ENCODE data around the gene SUSD4.

The SUSD4 gene

GRCh38 chr1:223363057-223363855 is 720 bp downstream of the SUSD4 start:
- DNase-seq: peak in 7 of 10 donors; percentile 40 to 91 (median 53)
- intact Hi-C loops (cut with DNase I): no loop called here

GRCh38 chr1:223358826-223359225 is 5.2 kb downstream of the SUSD4 start:
- no peak for DNase-seq
- intact Hi-C loops (cut with DNase I): loop anchor here (10.0 kb wide), 1 partner anchor 224 kb away; no protein-coding TSS in a partner anchor

- intact Hi-C loops (cut with DNase I): loop anchor here (10.0 kb wide), 1 partner anchor 221 kb away; no protein-coding TSS in a partner anchor
- DNase-seq: no peak
Measured at GRCh38 chr1:223355699-223356098, 8.3 kb downstream of the SUSD4 start.

- intact Hi-C loops (cut with DNase I): loop anchor here (10.0 kb wide), 1 partner anchor 219 kb away; no protein-coding TSS in a partner anchor
- DNase-seq: no peak
Measured at GRCh38 chr1:223353939-223354338, 10.0 kb downstream of the SUSD4 start.

GRCh38 chr1:223352944-223353343 is 11.0 kb downstream of the SUSD4 start:
- DNase-seq: no peak
- intact Hi-C loops (cut with DNase I): loop anchor here (10.0 kb wide), 1 partner anchor 218 kb away; no protein-coding TSS in a partner anchor

- no peak for DNase-seq
Measured at GRCh38 chr1:223350361-223350908, 13.5 kb downstream of the SUSD4 start.

GRCh38 chr1:223349241-223349640 is 14.7 kb downstream of the SUSD4 start:
- no peak for DNase-seq
- intact Hi-C loops (cut with DNase I): no loop called here

More at GRCh38 chr1:223350361-223350908, 13.5 kb downstream of the SUSD4 start:
- intact Hi-C loops (cut with DNase I): loop anchor here (10.0 kb wide), 1 partner anchor 216 kb away; no protein-coding TSS in a partner anchor

GRCh38 chr1:223348439-223348838 is 15.5 kb downstream of the SUSD4 start:
- intact Hi-C loops (cut with DNase I): no loop called here
- DNase-seq: no peak

- intact Hi-C loops (cut with DNase I): no loop called here
- DNase-seq: no peak
Measured at GRCh38 chr1:223347583-223347982, 16.4 kb downstream of the SUSD4 start.

GRCh38 chr1:223346311-223346710 is 17.7 kb downstream of the SUSD4 start:
- intact Hi-C loops (cut with DNase I): no loop called here
- DNase-seq: no peak

- intact Hi-C loops (cut with DNase I): no loop called here
- DNase-seq: no peak
Measured at GRCh38 chr1:223345720-223346119, 18.3 kb downstream of the SUSD4 start.

GRCh38 chr1:223344491-223344890 is 19.5 kb downstream of the SUSD4 start:
- intact Hi-C loops (cut with DNase I): no loop called here
- no peak for DNase-seq

- no peak for DNase-seq
- intact Hi-C loops (cut with DNase I): no loop called here
Measured at GRCh38 chr1:223343692-223344091, 20.3 kb downstream of the SUSD4 start.

GRCh38 chr1:223341121-223341520 is 22.9 kb downstream of the SUSD4 start:
- peak; percentile 23 to 97 (median 83) for DNase-seq
- intact Hi-C loops (cut with DNase I): no loop called here

- intact Hi-C loops (cut with DNase I): no loop called here
Measured at GRCh38 chr1:223340637-223341036, 23.3 kb downstream of the SUSD4 start.

GRCh38 chr1:223339861-223340260 is 24.1 kb downstream of the SUSD4 start:
- no peak for DNase-seq
- intact Hi-C loops (cut with DNase I): loop anchor here (5.0 kb wide), 1 partner anchor 108 kb away; no protein-coding TSS in a partner anchor

More at GRCh38 chr1:223340637-223341036, 23.3 kb downstream of the SUSD4 start:
- no peak for DNase-seq

- intact Hi-C loops (cut with DNase I): loop anchor here (5.0 kb wide), 1 partner anchor 107 kb away; no protein-coding TSS in a partner anchor
- DNase-seq: no peak
Measured at GRCh38 chr1:223338811-223339746, 24.9 kb downstream of the SUSD4 start.

GRCh38 chr1:223337174-223337869 is 26.7 kb downstream of the SUSD4 start:
- intact Hi-C loops (cut with DNase I): loop anchor here (5.0 kb wide), 1 partner anchor 105 kb away; no protein-coding TSS in a partner anchor
- no peak for DNase-seq

GRCh38 chr1:223334156-223334555 is 29.8 kb downstream of the SUSD4 start:
- intact Hi-C loops (cut with DNase I): no loop called here

GRCh38 chr1:223332997-223333396 is 31.0 kb downstream of the SUSD4 start:
- no peak for DNase-seq
- intact Hi-C loops (cut with DNase I): no loop called here

More at GRCh38 chr1:223334156-223334555, 29.8 kb downstream of the SUSD4 start:
- no peak for DNase-seq

Measured in posterior cingulate gyrus (tissue), 11 donors.